ENCODE measurements around the gene TBCD. TPM values are rescaled to one million over a fixed set of nuclear protein-coding genes. Genes with fewer than 3 reads are reported as not detected.
"Not testable (repeated sequence)": the region's sequence is repeated elsewhere in the genome, so short reads cannot be mapped to it uniquely, and the experiment has no call there.

TBCD gene
- total RNA-seq, 1 donor from 2014 or later: 207 TPM

DNA sequence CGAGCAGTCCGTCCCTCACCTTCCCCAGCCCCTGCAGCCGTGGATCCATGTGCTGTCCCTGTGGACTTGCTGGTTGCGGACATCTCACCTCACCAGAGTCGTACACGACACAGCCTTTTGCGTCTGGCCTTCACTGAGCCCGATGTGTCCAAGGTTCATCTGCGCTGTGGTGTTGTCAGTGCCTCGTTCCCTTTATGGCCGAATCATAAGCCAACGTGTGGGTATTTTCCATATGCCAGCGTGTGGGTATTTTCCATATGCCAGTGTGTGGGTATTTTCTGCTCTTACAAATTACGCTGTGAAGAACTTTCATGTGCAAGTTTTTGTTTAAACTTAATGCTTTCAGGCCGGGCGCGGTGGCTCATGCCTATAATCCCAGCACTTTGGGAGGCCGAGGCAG, 31.6 kb downstream of the TBCD start:
- H3K4me1 Mint-ChIP-seq (ENCODE audit: unreplicated experiment): peaks cover 9% of the 10 kb centered on the region

DNA sequence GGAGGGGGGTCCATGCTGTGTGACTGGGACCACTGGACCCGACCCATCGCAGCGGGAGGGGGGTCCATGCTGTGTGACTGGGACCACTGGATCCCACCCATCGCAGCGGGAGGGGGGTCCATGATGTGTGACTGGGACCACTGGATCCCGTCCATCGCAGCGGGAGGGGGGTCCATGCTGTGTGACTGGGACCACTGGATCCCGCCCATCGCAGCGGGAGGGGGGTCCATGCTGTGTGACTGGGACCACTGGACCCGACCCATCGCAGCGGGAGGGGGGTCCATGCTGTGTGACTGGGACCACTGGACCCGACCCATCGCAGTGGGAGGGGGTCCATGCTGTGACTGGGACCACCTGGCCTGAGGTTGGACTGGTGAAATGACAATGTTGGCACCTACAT, 33.7 kb downstream of the TBCD start:
- not testable (repeated sequence) for H3K27me3 Mint-ChIP-seq (ENCODE audit: unreplicated experiment); H3K4me1 Mint-ChIP-seq (ENCODE audit: unreplicated experiment); DNase-seq (ENCODE audit: low spot score); H3K9me3 Mint-ChIP-seq (ENCODE audit: unreplicated experiment); H3K27ac Mint-ChIP-seq (ENCODE audit: unreplicated experiment); H3K4me3 Mint-ChIP-seq (ENCODE audit: unreplicated experiment)
- peaks cover 13% of the 10 kb centered on the region for H3K36me3 Mint-ChIP-seq (ENCODE audit: low read depth, unreplicated experiment)

More for the DNA sequence above, 31.6 kb downstream of the TBCD start:
- DNase-seq (ENCODE audit: low spot score): no peak
- Mint-ChIP-seq H3K9me3 (ENCODE audit: unreplicated experiment) (no peaks in the 10 kb centered on the region), H3K27me3 (ENCODE audit: unreplicated experiment) (peaks cover 7% of the 10 kb centered on the region), H3K4me3 (ENCODE audit: unreplicated experiment) (no peak overlapping the region), H3K27ac (ENCODE audit: unreplicated experiment) (peak overlapping the region; percentile 94), H3K36me3 (ENCODE audit: low read depth, unreplicated experiment) (peaks cover 12% of the 10 kb centered on the region)
- TF ChIP-seq, protein P1, sequence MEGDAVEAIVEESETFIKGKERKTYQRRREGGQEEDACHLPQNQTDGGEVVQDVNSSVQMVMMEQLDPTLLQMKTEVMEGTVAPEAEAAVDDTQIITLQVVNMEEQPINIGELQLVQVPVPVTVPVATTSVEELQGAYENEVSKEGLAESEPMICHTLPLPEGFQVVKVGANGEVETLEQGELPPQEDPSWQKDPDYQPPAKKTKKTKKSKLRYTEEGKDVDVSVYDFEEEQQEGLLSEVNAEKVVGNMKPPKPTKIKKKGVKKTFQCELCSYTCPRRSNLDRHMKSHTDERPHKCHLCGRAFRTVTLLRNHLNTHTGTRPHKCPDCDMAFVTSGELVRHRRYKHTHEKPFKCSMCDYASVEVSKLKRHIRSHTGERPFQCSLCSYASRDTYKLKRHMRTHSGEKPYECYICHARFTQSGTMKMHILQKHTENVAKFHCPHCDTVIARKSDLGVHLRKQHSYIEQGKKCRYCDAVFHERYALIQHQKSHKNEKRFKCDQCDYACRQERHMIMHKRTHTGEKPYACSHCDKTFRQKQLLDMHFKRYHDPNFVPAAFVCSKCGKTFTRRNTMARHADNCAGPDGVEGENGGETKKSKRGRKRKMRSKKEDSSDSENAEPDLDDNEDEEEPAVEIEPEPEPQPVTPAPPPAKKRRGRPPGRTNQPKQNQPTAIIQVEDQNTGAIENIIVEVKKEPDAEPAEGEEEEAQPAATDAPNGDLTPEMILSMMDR (IDR thresholded peaks at IDR 0.05; ENCODE audit: unreplicated experiment): no peak

GRCh38 chr17:82786427-82786826, 34.6 kb downstream of the TBCD start:
- DNase-seq (ENCODE audit: low spot score): no peak
- peaks cover 7% of the 10 kb centered on the region for H3K27me3 Mint-ChIP-seq (ENCODE audit: unreplicated experiment)
- H3K4me3 Mint-ChIP-seq (ENCODE audit: unreplicated experiment): no peak overlapping the region
- H3K36me3 Mint-ChIP-seq (ENCODE audit: low read depth, unreplicated experiment): peaks cover 17% of the 10 kb centered on the region
- no peak overlapping the region for H3K27ac Mint-ChIP-seq (ENCODE audit: unreplicated experiment)
- H3K9me3 Mint-ChIP-seq (ENCODE audit: unreplicated experiment): no peaks in the 10 kb centered on the region
- TF ChIP-seq, protein P1 (IDR thresholded peaks at IDR 0.05; ENCODE audit: unreplicated experiment): no peak
- H3K4me1 Mint-ChIP-seq (ENCODE audit: unreplicated experiment): peaks cover 9% of the 10 kb centered on the region

GRCh38 chr17:82787081-82787848, 35.4 kb downstream of the TBCD start:
- Mint-ChIP-seq H3K27ac (ENCODE audit: unreplicated experiment) (no peak overlapping the region), H3K4me1 (ENCODE audit: unreplicated experiment) (peaks cover 9% of the 10 kb centered on the region), H3K9me3 (ENCODE audit: unreplicated experiment) (no peaks in the 10 kb centered on the region), H3K4me3 (ENCODE audit: unreplicated experiment) (no peak overlapping the region), H3K36me3 (ENCODE audit: low read depth, unreplicated experiment) (peaks cover 17% of the 10 kb centered on the region), H3K27me3 (ENCODE audit: unreplicated experiment) (peaks cover 2% of the 10 kb centered on the region)
- no peak for DNase-seq (ENCODE audit: low spot score)
- TF ChIP-seq, protein P1 (IDR thresholded peaks at IDR 0.05; ENCODE audit: unreplicated experiment): no peak

- Mint-ChIP-seq H3K9me3 (ENCODE audit: unreplicated experiment) (no peaks in the 10 kb centered on the region), H3K4me1 (ENCODE audit: unreplicated experiment) (peaks cover under 1% of the 10 kb centered on the region), H3K4me3 (ENCODE audit: unreplicated experiment) (no peak overlapping the region), H3K27ac (ENCODE audit: unreplicated experiment) (no peak overlapping the region), H3K36me3 (ENCODE audit: low read depth, unreplicated experiment) (peaks cover 8% of the 10 kb centered on the region), H3K27me3 (ENCODE audit: unreplicated experiment) (peaks cover 2% of the 10 kb centered on the region)
- no peak for DNase-seq (ENCODE audit: low spot score)
- TF ChIP-seq, protein P1 (IDR thresholded peaks at IDR 0.05; ENCODE audit: unreplicated experiment): no peak
These were observed 36.5 kb downstream of the TBCD start for GRCh38 chr17:82788206-82789001.

All from endothelial cell (in vitro differentiated cells).